H1 (cell line): ENCODE measurements around the gene TEDC1. TPM values are rescaled to one million over a fixed set of nuclear protein-coding genes. Genes with fewer than 3 reads are reported as not detected.
A peak's percentile ranks its signal among the peaks of the same experiment; 100 is the strongest.

ENCODE experiments used
- CTCF ChIA-PET: fragments of 300-600 bp; sonication (Branson Sonifier 250); formaldehyde crosslinking; loops from one replicate; lab custom pipeline; 2021; ENCODE audit not compliant: partially characterized antibody; lab: Charles Lee
- POLR2A ChIA-PET: fragments of 300-600 bp; sonication (Branson Sonifier 250); formaldehyde crosslinking; loops from one replicate; lab custom pipeline; 2021; ENCODE audit warnings: inconsistent platforms; ENCODE audit not compliant: partially characterized antibody; lab: Charles Lee
- DNase-seq, 2 experiments: peaks; one replicate each; pipeline versions ENCODE4 v3.0.0 to v3.0.0-alpha.2; 2010 to 2022; ENCODE audit warnings: low spot score in 2 of 2, low read depth in 1 of 2, mixed read lengths in 1 of 2
- FAIRE-seq: peaks from 2 replicates; lab custom pipeline; 2011; peaks lifted over from hg19 to GRCh38; lab: Jason Lieb, UNC
- H2AFZ ChIP-seq: 2 replicates; pipeline ENCODE4 v1.8.1; 2012; ENCODE audit warnings: low read length, inconsistent platforms
- H2AK5ac ChIP-seq: 2 replicates; pipeline ENCODE4 v1.6.1; 2013; ENCODE audit warnings: low read depth, low read length
- H2BK120ac ChIP-seq: replicated peaks from 2 replicates; pipeline ENCODE3; 2013; ENCODE audit warnings: low read depth, low read length, inconsistent platforms
- H2BK12ac ChIP-seq: 2 replicates; pipeline ENCODE4 v1.6.1; 2013; ENCODE audit warnings: low read depth, low read length
- H2BK15ac ChIP-seq: 2 replicates; pipeline ENCODE4 v1.6.1; 2013; ENCODE audit warnings: low read length
- H2BK20ac ChIP-seq: 2 replicates; pipeline ENCODE4 v1.6.1; 2013; ENCODE audit warnings: low read length
- H2BK5ac ChIP-seq: 2 replicates; pipeline ENCODE4 v1.6.1; 2013; ENCODE audit warnings: low read depth, low read length
- H3K14ac ChIP-seq: 2 replicates; pipeline ENCODE4 v1.6.1; 2013; ENCODE audit warnings: inconsistent platforms; ENCODE audit not compliant: insufficient read length
- H3K18ac ChIP-seq: 2 replicates; pipeline ENCODE4 v1.6.1; 2013; ENCODE audit warnings: low read length; ENCODE audit errors: extremely low read depth
- H3K23ac ChIP-seq: 2 replicates; pipeline ENCODE4 v1.6.1; 2013; ENCODE audit warnings: inconsistent platforms; ENCODE audit not compliant: insufficient read length
- H3K23me2 ChIP-seq: 2 replicates; pipeline ENCODE4 v1.6.1; 2013; ENCODE audit warnings: low read depth, low read length
- H3K27ac ChIP-seq: 2 replicates; pipeline ENCODE4 v1.6.1; 2011; ENCODE audit warnings: low read depth, low read length, inconsistent platforms
- H3K27me3 ChIP-seq, 4 experiments: replicated peaks in 1 of 4; 1 replicate in 1 of 4; 2 replicates in 3 of 4; pipeline versions ENCODE4 v1.6.1 to v1.8.1; 2011 to 2013; ENCODE audit warnings: low read length in 3 of 4, mild to moderate bottlenecking in 3 of 4, inconsistent platforms in 2 of 4, mixed read lengths in 2 of 4, moderate library complexity in 1 of 4; ENCODE audit not compliant: control insufficient read depth in 3 of 4, insufficient read depth in 3 of 4; ENCODE audit errors: extremely low read depth in 1 of 4
- H3K36me3 ChIP-seq, 4 experiments: 2 replicates each; pipeline versions ENCODE4 v1.6.1 to v1.8.1; 2011 to 2013; ENCODE audit warnings: mild to moderate bottlenecking in 4 of 4, low read length in 3 of 4, moderate library complexity in 2 of 4, control low read depth in 1 of 4, inconsistent platforms in 1 of 4; ENCODE audit not compliant: insufficient read depth in 4 of 4, control insufficient read depth in 2 of 4
- H3K4ac ChIP-seq: replicated peaks from 2 replicates; pipeline ENCODE3; 2013; ENCODE audit warnings: low read length, low read depth, mixed read lengths, inconsistent platforms; ENCODE audit not compliant: insufficient read length
- H3K4me1 ChIP-seq, 4 experiments: replicated peaks in 1 of 4; 1 replicate in 1 of 4; 2 replicates in 3 of 4; pipeline versions ENCODE4 v1.6.1 to v1.8.1; 2011 to 2013; ENCODE audit warnings: low read length in 3 of 4, inconsistent platforms in 2 of 4, mixed read lengths in 1 of 4; ENCODE audit not compliant: insufficient read depth in 4 of 4, control insufficient read depth in 3 of 4
- H3K4me2 ChIP-seq, 2 experiments: 2 replicates each; pipeline versions ENCODE4 v1.6.1 to v1.8.1; 2011 to 2013; ENCODE audit warnings: low read depth in 2 of 2, low read length in 2 of 2, control low read depth in 1 of 2, inconsistent platforms in 1 of 2, mild to moderate bottlenecking in 1 of 2; ENCODE audit not compliant: insufficient read depth in 1 of 2
- H3K4me3 ChIP-seq, 4 experiments: fragments of 200-600, 300-600 bp in 1 of 4; sonication (generic), shearing (Covaris generic), sonication (Bioruptor Twin) in 1 of 4; 2 replicates each; pipeline versions ENCODE4 v1.5.1 to v1.8.1; 2011 to 2016; ENCODE audit warnings: low read length in 4 of 4, low read depth in 3 of 4, control low read depth in 2 of 4, inconsistent platforms in 2 of 4, mild to moderate bottlenecking in 2 of 4, mixed read lengths in 1 of 4, moderate library complexity in 1 of 4; ENCODE audit not compliant: insufficient read depth in 2 of 4; ENCODE audit errors: extremely low read depth in 1 of 4
- H3K56ac ChIP-seq: replicated peaks from 2 replicates; pipeline ENCODE3; 2013; ENCODE audit warnings: low read depth, mild to moderate bottlenecking, mixed read lengths, low read length, inconsistent platforms; ENCODE audit not compliant: insufficient read length
- H3K79me1 ChIP-seq: 2 replicates; pipeline ENCODE4 v1.6.1; 2013; ENCODE audit warnings: low read depth, low read length, control low read depth
- H3K79me2 ChIP-seq, 2 experiments: 2 replicates each; pipeline versions ENCODE4 v1.6.1 to v1.8.1; 2012 to 2013; ENCODE audit warnings: low read length in 2 of 2, mild to moderate bottlenecking in 2 of 2, inconsistent platforms in 1 of 2; ENCODE audit not compliant: insufficient read depth in 2 of 2, control insufficient read depth in 1 of 2
- H3K9ac ChIP-seq, 4 experiments: replicated peaks in 1 of 4; 1 replicate in 1 of 4; 2 replicates in 3 of 4; pipeline versions ENCODE4 v1.6.1 to v1.8.1; 2011 to 2013; ENCODE audit warnings: low read depth in 3 of 4, low read length in 3 of 4, control low read depth in 2 of 4, mild to moderate bottlenecking in 2 of 4, moderate library complexity in 2 of 4, inconsistent platforms in 1 of 4; ENCODE audit errors: extremely low read depth in 1 of 4
- H3K9me3 ChIP-seq, 2 experiments: 2 replicates each; pipeline versions ENCODE4 v1.6.1 to v1.8.1; 2012 to 2013; ENCODE audit warnings: mild to moderate bottlenecking in 2 of 2, moderate library complexity in 2 of 2, control low read depth in 1 of 2, inconsistent platforms in 1 of 2, low read depth in 1 of 2, low read length in 1 of 2, mixed read lengths in 1 of 2; ENCODE audit not compliant: insufficient read depth in 2 of 2
- H4K20me1 ChIP-seq, 2 experiments: replicated peaks in 1 of 2; 2 replicates each; pipeline versions ENCODE3 to v1.8.1; 2011 to 2013; ENCODE audit warnings: inconsistent platforms in 2 of 2, low read length in 2 of 2, mild to moderate bottlenecking in 1 of 2; ENCODE audit not compliant: insufficient read depth in 2 of 2, control insufficient read depth in 1 of 2
- H4K5ac ChIP-seq: 2 replicates; pipeline ENCODE4 v1.6.1; 2013; ENCODE audit warnings: low read length, low read depth, mixed read lengths, inconsistent platforms; ENCODE audit not compliant: insufficient read length
- H4K8ac ChIP-seq: 2 replicates; pipeline ENCODE4 v1.8.0; 2013; ENCODE audit warnings: mild to moderate bottlenecking, moderate library complexity, low read length, inconsistent platforms; ENCODE audit not compliant: insufficient read depth; ENCODE audit errors: extremely low read depth
- H4K91ac ChIP-seq: replicated peaks from 2 replicates; pipeline ENCODE3; 2013; ENCODE audit warnings: low read length, mixed read lengths, inconsistent platforms; ENCODE audit not compliant: insufficient read length
- ASH2L ChIP-seq: fragments of 200-600, 300-600 bp; sonication (generic); IDR thresholded peaks from one replicate; pipeline ENCODE4 v1.7.1; 2017; ENCODE audit warnings: low read length
- BCL11A ChIP-seq, 2 experiments: IDR thresholded peaks; one replicate each; pipeline ENCODE4 v1.6.1; 2011; ENCODE audit warnings: low read depth in 2 of 2, low read length in 2 of 2, mild to moderate bottlenecking in 2 of 2
- CHD2 ChIP-seq: IDR thresholded peaks from 2 replicates; pipeline ENCODE4 v1.6.1; 2012; ENCODE audit warnings: low read length, improper control_type of control experiment
- CREB1 ChIP-seq: IDR thresholded peaks from 2 replicates; pipeline ENCODE4 v1.6.1; 2012; ENCODE audit warnings: inconsistent platforms
- EGR1 ChIP-seq: IDR thresholded peaks from 2 replicates; pipeline ENCODE4 v1.6.1; 2011; ENCODE audit warnings: low read depth, low read length, borderline replicate concordance
- GABPA ChIP-seq: IDR thresholded peaks from 2 replicates; pipeline ENCODE4 v1.6.1; 2011; ENCODE audit warnings: mild to moderate bottlenecking, low read length, moderate library complexity, borderline replicate concordance; ENCODE audit not compliant: insufficient read depth
- GTF2F1 ChIP-seq: IDR thresholded peaks from 2 replicates; pipeline ENCODE4 v1.6.1; 2012; ENCODE audit warnings: low read depth, low read length, improper control_type of control experiment, borderline replicate concordance
- HDAC2 ChIP-seq, 2 experiments: fragments of 300-600 bp in 1 of 2; sonication (generic) in 1 of 2; IDR thresholded peaks; 2 replicates each; pipeline ENCODE4 v1.6.1; 2011 to 2012; ENCODE audit warnings: low read depth in 2 of 2, low read length in 2 of 2, mild to moderate bottlenecking in 2 of 2, moderate library complexity in 2 of 2, borderline replicate concordance in 1 of 2, inconsistent platforms in 1 of 2
- PHF8 ChIP-seq: fragments of 200-600 bp; sonication (generic); conservative IDR thresholded peaks from 2 replicates; pipeline ENCODE4 v1.7.1; 2012; ENCODE audit warnings: low read depth, mild to moderate bottlenecking, inconsistent platforms, low read length, moderate library complexity
- SAP30 ChIP-seq: fragments of 300-600 bp; sonication (generic); IDR thresholded peaks from 2 replicates; pipeline ENCODE4 v1.7.1; 2012; ENCODE audit warnings: low read length, moderate library complexity, mild to moderate bottlenecking, inconsistent platforms; ENCODE audit not compliant: insufficient read depth, insufficient replicate concordance
- SIN3A ChIP-seq, 2 experiments: IDR thresholded peaks in 1 of 2; conservative IDR thresholded peaks in 1 of 2; 2 replicates each; pipeline ENCODE4 v1.6.1; 2011 to 2012; ENCODE audit warnings: low read length in 2 of 2, improper control_type of control experiment in 1 of 2, low read depth in 1 of 2, mild to moderate bottlenecking in 1 of 2
- SP1 ChIP-seq: IDR thresholded peaks from 2 replicates; pipeline ENCODE4 v1.6.1; 2011; ENCODE audit warnings: low read depth, low read length
- SUZ12 ChIP-seq: fragments of 200-600 bp; sonication (generic); IDR thresholded peaks from 2 replicates; pipeline ENCODE4 v1.6.1; 2012; ENCODE audit warnings: mild to moderate bottlenecking, inconsistent platforms, low read length, moderate library complexity, mixed read lengths
- TAF7 ChIP-seq: optimal IDR thresholded peaks from 2 replicates; pipeline ENCODE3; 2011; ENCODE audit warnings: low read depth, mild to moderate bottlenecking, inconsistent platforms, low read length, moderate library complexity, borderline replicate concordance
- WGBS, 2 experiments: shearing (Covaris generic) in 1 of 2; methylation state at CpG; one replicate each; pipeline versions ENCODE4 v1.1.6 to v1.1.7; 2013 to 2015; ENCODE audit warnings: low lambda C conversion rate in 2 of 2, mixed read lengths in 2 of 2, inconsistent platforms in 1 of 2, low coverage in 1 of 2, missing lambda C conversion rate in 1 of 2; ENCODE audit not compliant: insufficient replicate concordance in 2 of 2, insufficient coverage in 1 of 2, insufficient read length in 1 of 2; ENCODE audit errors: extremely low coverage in 1 of 2, missing lambda C conversion rate in 1 of 2; 5-methylcytosine and 5-hydroxymethylcytosine counted together
- polyA plus RNA-seq, 7 experiments: library from polyadenylated mRNA; depleted of rRNA in 3 of 7; stranded (reverse) in 5 of 7; unstranded in 2 of 7; fragments of >200 nt in 5 of 7; fragments of 200-250 nt in 2 of 7; gene quantifications; 1 replicate in 5 of 7; 2 replicates in 1 of 7; 4 replicates in 1 of 7; pipeline versions ENCODE4 v1.2.1 to v1.2.3, GENCODE V29; 2011 to 2013; ENCODE audit warnings: missing spikeins in 2 of 7, mixed read lengths in 2 of 7
- total RNA-seq: library from RNA; stranded (reverse); fragmentation: NEBNext Ultra II Directional; extraction: Animal tissue kit (Norgen Biotek cat#: 25700); gene quantifications from 2 replicates; pipeline ENCODE4 v1.2.1, GENCODE V29; 2021

The TEDC1 gene
- total and polyA plus RNA-seq, 2 of the 8 experiments (the other 6 are each of a cell fraction or from before 2014, with no cell fraction given): 5.6 to 14.8 TPM

DNA sequence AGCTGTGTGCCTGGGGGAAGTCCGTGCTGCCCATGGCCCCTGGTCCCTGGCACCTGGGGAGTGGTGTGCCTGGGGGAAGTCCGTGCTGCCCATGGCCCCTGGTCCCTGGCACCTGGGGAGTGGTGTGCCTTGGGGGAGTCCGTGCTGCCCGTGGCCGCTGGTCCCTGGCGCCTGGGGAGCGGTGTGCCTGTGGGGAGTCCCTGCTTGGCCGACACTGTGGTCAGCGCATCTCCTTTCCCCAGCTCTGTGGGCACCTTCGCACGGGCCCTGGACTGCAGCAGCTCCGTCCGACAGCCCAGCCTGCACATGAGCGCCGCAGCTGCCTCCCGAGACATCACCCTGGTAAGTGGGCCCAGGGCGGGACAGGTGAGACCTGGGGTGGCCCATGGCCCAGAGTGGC, 30.9 kb upstream of the TEDC1 start:
- no peak overlapping the region for H2BK15ac ChIP-seq
- H3K23me2 ChIP-seq: no peaks in the 10 kb centered on the region
- H4K5ac ChIP-seq: no peak overlapping the region
- H2AFZ ChIP-seq: no peak overlapping the region
- no peak overlapping the region for H3K14ac ChIP-seq
- H4K91ac ChIP-seq: no peak overlapping the region
- WGBS, 2 experiments: 98% methylated on average over 13 of the region's 17 CpGs; no CpG with 5 or more reads in 1 of the 2 experiments
- no peak overlapping the region for H2AK5ac ChIP-seq
- no peak overlapping the region for H2BK20ac ChIP-seq
- FAIRE-seq (no peak), DNase-seq (no peak)
- H3K79me2 ChIP-seq: no peaks in the 10 kb centered on the region; a peak in 1 of 4 replicates
- H3K9ac ChIP-seq: no peak overlapping the region
- no peak overlapping the region for H3K18ac ChIP-seq
- POLR2A ChIA-PET: interaction anchor here (0.7 kb wide), 1 partner anchor 11 kb away, joined by 3 read pairs; no protein-coding TSS in a partner anchor
- H3K56ac ChIP-seq: no peak overlapping the region
- no peak overlapping the region for H3K4ac ChIP-seq
- H3K4me1 ChIP-seq: peaks cover 0 to 5% (median 0%) of the 10 kb centered on the region in 4 experiments; a peak in 3 of 7 replicates
- H3K27me3 ChIP-seq: no peaks in the 10 kb centered on the region
- H3K9me3 ChIP-seq: no peaks in the 10 kb centered on the region
- H2BK120ac ChIP-seq: no peak overlapping the region
- peaks cover 17 to 71% (median 47%) of the 10 kb centered on the region in 4 experiments for H3K36me3 ChIP-seq
- H2BK5ac ChIP-seq: no peak overlapping the region
- H3K79me1 ChIP-seq: peaks cover 2% of the 10 kb centered on the region; the same call in 1 of the 2 replicates
- no peak overlapping the region for H3K27ac ChIP-seq
- peak overlapping the region; percentile 51; the same call in 1 of the 2 replicates for H4K8ac ChIP-seq
- no peak overlapping the region for H3K4me2 ChIP-seq
- H3K23ac ChIP-seq: no peak overlapping the region
- CTCF ChIA-PET: interaction anchor here (0.7 to 1.5 kb wide), 3 partner anchors 26 to 264 kb away, joined by 3 to 4 read pairs (median 3); no protein-coding TSS in a partner anchor
- no peak overlapping the region for H2BK12ac ChIP-seq
- no peak overlapping the region for H3K4me3 ChIP-seq
- H4K20me1 ChIP-seq: peaks cover 9 to 22% of the 10 kb centered on the region in 2 experiments
- no peak for TF ChIP-seq HDAC2 (IDR thresholded peaks at IDR 0.05; ENCODE audit: borderline replicate concordance in 1 of 2, low read depth in 2 of 2, low read length in 2 of 2)
- no peak for TF ChIP-seq EGR1
- TF ChIP-seq SUZ12: no peak
- no peak for TF ChIP-seq SP1
- no peak for TF ChIP-seq SAP30
- TF ChIP-seq TAF7: no peak
- no peak for TF ChIP-seq CHD2
- TF ChIP-seq ASH2L: no peak
- TF ChIP-seq GTF2F1: no peak
- TF ChIP-seq GABPA: no peak
- TF ChIP-seq CREB1: no peak
- no peak for TF ChIP-seq BCL11A (IDR thresholded peaks at IDR 0.05; ENCODE audit: low read depth in 2 of 2, low read length in 2 of 2)
- TF ChIP-seq PHF8: no peak
- no peak for TF ChIP-seq SIN3A (conservative IDR thresholded peaks at IDR 0.05 in 1 of 2, IDR thresholded peaks at IDR 0.05 in 1 of 2; ENCODE audit: low read depth in 1 of 2, low read length in 2 of 2)
